OCI-LY7 (cell line): ENCODE results near the gene SNAP91. TPM values are rescaled to one million over a fixed set of nuclear protein-coding genes. Genes with fewer than 3 reads are reported as not detected.

ENCODE experiments used
- BruUV-seq: library from RNA; stranded (reverse); fragments of 400-500 nt; replicated peaks from 2 replicates; lab custom pipeline; 2021; lab: Mats Ljungman, UMichigan
- CTCF ChIA-PET: fragments of 300-600 bp; sonication (Branson Sonifier 250); formaldehyde crosslinking; loops from one replicate; lab custom pipeline; 2022; ENCODE audit warnings: antibody characterized with exemption; ENCODE audit not compliant: unreplicated experiment; lab: Charles Lee
- POLR2A ChIA-PET: fragments of 300-600 bp; sonication (Branson Sonifier 250); formaldehyde crosslinking; loops from one replicate; lab custom pipeline; 2022; ENCODE audit warnings: antibody characterized with exemption; lab: Charles Lee
- DNase-seq: peaks from one replicate; pipeline ENCODE4 v3.0.0-alpha.2; 2015; ENCODE audit warnings: low spot score
- H2AFZ ChIP-seq: fragments of 200-600 bp; sonication (generic), shearing (Covaris generic); 2 replicates; pipeline ENCODE4 v1.6.1; 2014; ENCODE audit warnings: mild to moderate bottlenecking, antibody characterized with exemption, low read length, moderate library complexity
- H3K27ac ChIP-seq: fragments of 200-600 bp; sonication (generic); 2 replicates; pipeline ENCODE4 v1.5.1; 2014; ENCODE audit warnings: mixed run types, low read depth, mild to moderate bottlenecking, moderate library complexity, low read length, inconsistent platforms; ENCODE audit not compliant: poor library complexity, severe bottlenecking
- H3K36me3 ChIP-seq: fragments of 200-600 bp; sonication (generic); 2 replicates; pipeline ENCODE4 v1.6.1; 2014; ENCODE audit warnings: mild to moderate bottlenecking, antibody characterized with exemption, low read length, moderate library complexity, mixed read lengths; ENCODE audit not compliant: insufficient read depth
- H3K4me1 ChIP-seq: fragments of 200-600 bp; sonication (generic); 2 replicates; pipeline ENCODE4 v1.5.1; 2014; ENCODE audit warnings: mild to moderate bottlenecking, low read length; ENCODE audit not compliant: insufficient read depth, poor library complexity, severe bottlenecking
- H3K4me2 ChIP-seq: fragments of 200-600 bp; sonication (generic); 2 replicates; pipeline ENCODE4 v1.6.1; 2014; ENCODE audit warnings: mild to moderate bottlenecking, low read length
- H3K4me3 ChIP-seq: fragments of 200-600 bp; sonication (generic); 2 replicates; pipeline ENCODE4 v1.5.1; 2014; ENCODE audit warnings: mild to moderate bottlenecking, low read depth, low read length; ENCODE audit not compliant: poor library complexity, severe bottlenecking
- H3K79me2 ChIP-seq: fragments of 200-600 bp; sonication (generic); 2 replicates; pipeline ENCODE4 v1.6.1; 2016; ENCODE audit warnings: low read depth, mild to moderate bottlenecking, low read length, moderate library complexity, mixed read lengths; ENCODE audit not compliant: insufficient read depth
- H3K9me2 ChIP-seq: fragments of 200-600 bp; sonication (generic); 2 replicates; pipeline ENCODE4 v1.6.1; 2016; ENCODE audit warnings: mild to moderate bottlenecking, low read length, mixed read lengths; ENCODE audit not compliant: insufficient read depth
- H3K9me3 ChIP-seq: fragments of 200-600 bp; sonication (generic); 2 replicates; pipeline ENCODE4 v1.6.1; 2014; ENCODE audit warnings: mild to moderate bottlenecking, mixed run types, low read length, mixed read lengths
- H4K20me1 ChIP-seq: fragments of 200-600 bp; sonication (generic); 2 replicates; pipeline ENCODE4 v1.6.1; 2014; ENCODE audit warnings: mild to moderate bottlenecking, antibody characterized with exemption, low read length, moderate library complexity, mixed read lengths; ENCODE audit not compliant: insufficient read depth
- CTCF ChIP-seq: fragments of 200-600 bp; sonication (generic); conservative IDR thresholded peaks from 2 replicates; pipeline ENCODE4 v1.5.1; 2014; ENCODE audit warnings: mild to moderate bottlenecking, antibody characterized with exemption, low read length, moderate library complexity, mixed read lengths
- EZH2phosphoT487 ChIP-seq: fragments of 200-600 bp; sonication (generic); IDR thresholded peaks from 2 replicates; pipeline ENCODE4 v1.6.1; 2018; ENCODE audit warnings: low read depth, borderline replicate concordance, mild to moderate bottlenecking, mixed run types, antibody characterized with exemption, low read length, moderate library complexity, mixed read lengths
- intact Hi-C: fragments of 100-400 bp; cut with micrococcal nuclease; formaldehyde crosslinking; loops from one replicate; pipeline ENCODE4 v1.10.0; 2022; ENCODE audit not compliant: unreplicated experiment
- total RNA-seq, 2 experiments: library from RNA; depleted of rRNA in 1 of 2; stranded (reverse); fragments of >200 nt in 1 of 2; shearing (Covaris generic) in 1 of 2; gene quantifications; 2 replicates each; pipeline ENCODE4 v1.2.3, GENCODE V29; 2014 to 2022

SNAP91 gene
- total RNA-seq, 2 experiments from 2014 or later = not detected

- intact Hi-C loops = no loop called here
- BruUV-seq = no TSS peak
- TF ChIP-seq EZH2phosphoT487 = no peak
- TF ChIP-seq CTCF = no peak
- ChIA-PET CTCF (no interaction called here), POLR2A (interaction anchor here (1.2 kb wide), 1 partner anchor 22 kb away, joined by 3 read pairs; no protein-coding TSS in a partner anchor)
- Histone ChIP-seq H4K20me1 (no peaks in the 10 kb centered on the region), H3K9me3 (no peaks in the 10 kb centered on the region), H3K4me2 (no peak overlapping the region), H3K9me2 (no peaks in the 10 kb centered on the region), H2AFZ (no peak overlapping the region), H3K4me3 (no peak overlapping the region), H3K27ac (no peak overlapping the region), H3K36me3 (no peaks in the 10 kb centered on the region), H3K79me2 (no peaks in the 10 kb centered on the region), H3K4me1 (no peaks in the 10 kb centered on the region)
- DNase-seq = no peak
These were observed 14.0 kb upstream of the SNAP91 start for GRCh38 chr6:83722876-83723275.

- no peak for DNase-seq
- Histone ChIP-seq H4K20me1 (no peaks in the 10 kb centered on the region), H3K36me3 (no peaks in the 10 kb centered on the region), H3K9me3 (peaks cover 4% of the 10 kb centered on the region; the same call in 1 of the 2 replicates), H3K4me3 (no peak overlapping the region), H3K9me2 (no peaks in the 10 kb centered on the region), H3K4me2 (no peak overlapping the region), H3K4me1 (no peaks in the 10 kb centered on the region), H3K27ac (no peak overlapping the region), H3K79me2 (no peaks in the 10 kb centered on the region), H2AFZ (no peak overlapping the region)
- ChIA-PET POLR2A (no interaction called here), CTCF (no interaction called here)
- BruUV-seq = no TSS peak
- no peak for TF ChIP-seq CTCF
- no peak for TF ChIP-seq EZH2phosphoT487
- intact Hi-C loops = no loop called here
These were observed 8.9 kb upstream of the SNAP91 start for GRCh38 chr6:83717809-83718208.

GRCh38 chr6:83711958-83712357 is 3.1 kb upstream of the SNAP91 start:
- Histone ChIP-seq H3K4me3 (no peak overlapping the region), H4K20me1 (no peaks in the 10 kb centered on the region), H3K4me1 (no peaks in the 10 kb centered on the region), H3K36me3 (no peaks in the 10 kb centered on the region), H3K4me2 (no peak overlapping the region), H2AFZ (no peak overlapping the region), H3K9me3 (0 out of 2 replicates have a peak, but pooled peaks cover 4% of the 10 kb centered on the region), H3K27ac (no peak overlapping the region), H3K79me2 (no peaks in the 10 kb centered on the region), H3K9me2 (no peaks in the 10 kb centered on the region)
- BruUV-seq = no TSS peak
- intact Hi-C loops = no loop called here
- ChIA-PET CTCF (no interaction called here), POLR2A (no interaction called here)
- no peak for DNase-seq
- TF ChIP-seq EZH2phosphoT487 (no peak), CTCF (no peak)
